CD4-positive, alpha-beta T cell treated with Interleukin-6 for 4 hours (primary cell): ENCODE measurements around the gene ACR.
"Not testable (repeated sequence)": the region's sequence is repeated elsewhere in the genome, so short reads cannot be mapped to it uniquely, and the experiment has no call there.

ENCODE experiments used
- DNase-seq: peaks from one replicate; pipeline ENCODE4 v3.0.0-alpha.2; 2020; ENCODE audit warnings: mixed read lengths

Gene ACR

GRCh38 chr22:50783880-50784276 lies 45.9 kb downstream of the ACR start:
- DNase-seq: peak; percentile 6

DNA sequence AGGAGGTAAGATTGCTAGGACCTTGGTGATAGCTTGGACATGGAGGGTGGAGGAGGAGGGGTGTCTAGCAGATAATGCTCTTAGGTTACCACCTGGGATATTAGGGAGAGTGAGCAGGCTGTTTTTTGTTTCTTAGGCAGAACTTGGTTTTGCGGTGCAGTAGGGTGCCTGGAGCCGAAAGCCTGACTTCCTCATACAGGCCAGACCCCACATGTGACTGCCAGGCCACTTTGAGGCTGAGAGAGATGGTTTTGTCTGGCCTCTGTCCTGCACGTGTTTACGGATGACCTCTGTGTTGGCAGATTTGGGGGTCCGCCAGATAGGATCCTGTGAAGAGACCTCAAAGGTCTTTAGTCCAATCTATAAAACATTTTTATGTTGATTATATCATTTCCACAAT lies 47.3 kb downstream of the ACR start:
- not testable (repeated sequence) for DNase-seq

DNA sequence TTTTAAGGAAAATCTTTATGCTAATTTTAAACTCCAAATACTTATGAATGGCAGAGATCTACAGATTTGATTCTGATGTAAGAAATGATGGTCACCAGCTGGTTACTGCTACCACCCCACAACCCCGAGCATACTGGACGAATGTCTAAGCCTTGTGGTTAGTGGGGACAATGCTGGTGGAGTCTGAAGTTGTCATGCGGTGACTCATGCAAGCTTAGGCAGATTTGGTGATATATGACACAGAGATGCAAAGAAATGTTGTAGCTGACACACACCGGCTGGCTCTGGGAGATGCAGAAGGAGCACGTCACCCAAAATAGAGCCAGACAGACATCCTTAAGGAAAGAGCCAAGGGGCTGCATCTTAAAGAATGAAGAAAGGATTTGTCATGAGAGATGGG lies 48.9 kb downstream of the ACR start:
- DNase-seq: not testable (repeated sequence)
